NCI-H345 (cell line): ENCODE data around the gene SUPT5H.
"Not testable (repeated sequence)": the region's sequence is repeated elsewhere in the genome, so short reads cannot be mapped to it uniquely, and the experiment has no call there.

Source experiments
- DNase-seq: peaks from one replicate; lab custom pipeline; 2025; lab: John Stamatoyannopoulos, UW

The SUPT5H gene

GRCh38 chr19:39465956-39466747, 20.8 kb downstream of the SUPT5H start:
- DNase-seq = no peak

- no peak for DNase-seq
These were observed 22.6 kb downstream of the SUPT5H start for GRCh38 chr19:39467941-39468340.

- DNase-seq = no peak
These were observed 23.7 kb downstream of the SUPT5H start for GRCh38 chr19:39469036-39469435.

GRCh38 chr19:39469567-39469966, 24.2 kb downstream of the SUPT5H start:
- no peak for DNase-seq

GRCh38 chr19:39470724-39471339, 25.4 kb downstream of the SUPT5H start:
- DNase-seq = no peak

GRCh38 chr19:39471756-39472536, 26.6 kb downstream of the SUPT5H start:
- DNase-seq = no peak

GRCh38 chr19:39472746-39473442, 27.5 kb downstream of the SUPT5H start:
- DNase-seq = no peak

GRCh38 chr19:39473443-39473960, 28.1 kb downstream of the SUPT5H start:
- no peak for DNase-seq

GRCh38 chr19:39474139-39474620, 28.8 kb downstream of the SUPT5H start:
- peak; percentile 83 for DNase-seq

GRCh38 chr19:39475748-39476147, 30.4 kb downstream of the SUPT5H start:
- DNase-seq = no peak

- not testable (repeated sequence) for DNase-seq
These were observed 34.0 kb downstream of the SUPT5H start for GRCh38 chr19:39479319-39479801.

GRCh38 chr19:39479916-39480315, 34.5 kb downstream of the SUPT5H start:
- no peak for DNase-seq

GRCh38 chr19:39480337-39481228, 35.2 kb downstream of the SUPT5H start, which contains the start of gene TIMM50:
Gene TIMM50, plus strand, starts transcription at chr19:39480838. Its CDS starts 16 bp downstream, at chr19:39480854.
- DNase-seq = peak; percentile 100

- DNase-seq = no peak
These were observed 35.8 kb downstream of the SUPT5H start for GRCh38 chr19:39481229-39481545.

GRCh38 chr19:39481676-39482075, 36.3 kb downstream of the SUPT5H start:
- DNase-seq = no peak

GRCh38 chr19:39483141-39483540, 37.8 kb downstream of the SUPT5H start:
- no peak for DNase-seq

GRCh38 chr19:39489756-39490155, 44.4 kb downstream of the SUPT5H start:
- DNase-seq = no peak

GRCh38 chr19:39492225-39492624, 46.8 kb downstream of the SUPT5H start:
- DNase-seq = no peak

- DNase-seq = no peak
These were observed 47.4 kb downstream of the SUPT5H start for GRCh38 chr19:39492788-39493187.

GRCh38 chr19:39494661-39495060, 49.3 kb downstream of the SUPT5H start:
- DNase-seq = no peak

- DNase-seq = no peak
These were observed 50.7 kb downstream of the SUPT5H start for GRCh38 chr19:39496063-39496462.
